Measurements from ENCODE around the gene CDKN3.
"Not testable (repeated sequence)": the region's sequence is repeated elsewhere in the genome, so short reads cannot be mapped to it uniquely, and the experiment has no call there.

Gene CDKN3

GRCh38 chr14:54457609-54457996 lies 60.8 kb downstream of the CDKN3 start:
- H3K4me3 ChIP-seq (ENCODE audit: low read depth, low read length): no peak overlapping the region
- DNase-seq (ENCODE audit: low read depth): no peak
- TF ChIP-seq CTCF (IDR thresholded peaks at IDR 0.05; ENCODE audit: low read depth, low read length, missing control alignments): no peak

GRCh38 chr14:54458536-54458935 lies 61.7 kb downstream of the CDKN3 start:
- DNase-seq (ENCODE audit: low read depth); H3K4me3 ChIP-seq (ENCODE audit: low read depth, low read length): not testable (repeated sequence)

- no peak for TF ChIP-seq CTCF (IDR thresholded peaks at IDR 0.05; ENCODE audit: low read depth, low read length, missing control alignments)
- no peak overlapping the region for H3K4me3 ChIP-seq (ENCODE audit: low read depth, low read length)
- DNase-seq (ENCODE audit: low read depth): no peak
These were observed 62.3 kb downstream of the CDKN3 start for GRCh38 chr14:54459106-54459505.

- no peak for TF ChIP-seq CTCF (IDR thresholded peaks at IDR 0.05; ENCODE audit: low read depth, low read length, missing control alignments)
These were observed 65.2 kb downstream of the CDKN3 start for GRCh38 chr14:54462048-54462447.

GRCh38 chr14:54465654-54466053 lies 68.8 kb downstream of the CDKN3 start:
- no peak for DNase-seq (ENCODE audit: low read depth)
- H3K4me3 ChIP-seq (ENCODE audit: low read depth, low read length): no peak overlapping the region
- no peak for TF ChIP-seq CTCF (IDR thresholded peaks at IDR 0.05; ENCODE audit: low read depth, low read length, missing control alignments)

More at GRCh38 chr14:54462048-54462447, 65.2 kb downstream of the CDKN3 start:
- H3K4me3 ChIP-seq (ENCODE audit: low read depth, low read length): no peak overlapping the region
- DNase-seq (ENCODE audit: low read depth): no peak

- H3K4me3 ChIP-seq (ENCODE audit: low read depth, low read length): no peak overlapping the region
- no peak for TF ChIP-seq CTCF (IDR thresholded peaks at IDR 0.05; ENCODE audit: low read depth, low read length, missing control alignments)
- no peak for DNase-seq (ENCODE audit: low read depth)
These were observed 70.5 kb downstream of the CDKN3 start for GRCh38 chr14:54467280-54467679.

Data from GM12864 (cell line).